HFFc6 (cell line): ENCODE data around the gene SMG6. TPM values are rescaled to one million over a fixed set of nuclear protein-coding genes. Genes with fewer than 3 reads are reported as not detected.
A peak's percentile ranks its signal among the peaks of the same experiment; 100 is the strongest.

Source experiments
- DNase-seq: peaks from one replicate; pipeline ENCODE4 v3.0.0-alpha.2; 2018
- H3K27ac Mint-ChIP-seq: 2 replicates; pipeline ENCODE4 v1.8.0; 2020; ENCODE audit warnings: mild to moderate bottlenecking, mixed read lengths
- H3K27me3 Mint-ChIP-seq: 2 replicates; pipeline ENCODE4 v1.8.0; 2021; ENCODE audit warnings: mild to moderate bottlenecking, moderate library complexity, mixed read lengths; ENCODE audit not compliant: insufficient read depth
- H3K36me3 Mint-ChIP-seq: 2 replicates; pipeline ENCODE4 v1.8.0; 2021; ENCODE audit warnings: low read depth, mixed read lengths
- H3K4me1 Mint-ChIP-seq: 2 replicates; pipeline ENCODE4 v1.8.0; 2020; ENCODE audit warnings: low read depth, mixed read lengths
- H3K4me3 Mint-ChIP-seq: 2 replicates; pipeline ENCODE4 v1.8.0; 2020; ENCODE audit warnings: mild to moderate bottlenecking, moderate library complexity, mixed read lengths
- H3K9me3 Mint-ChIP-seq: 2 replicates; pipeline ENCODE4 v1.8.0; 2020; ENCODE audit warnings: mild to moderate bottlenecking, mixed read lengths
- total RNA-seq, 6 experiments: library from RNA; stranded (reverse); fragmentation: NEBNext Ultra II Directional; extraction: Animal tissue kit (Norgen Biotek cat#: 25700); gene quantifications; 2 replicates in 1 of 6; 3 replicates in 5 of 6; pipeline ENCODE4 v1.2.3, GENCODE V29; 2021
- TF ChIP-seq, protein P1 (sequence below): fragments of 200-600 bp; sonication (generic); IDR thresholded peaks from 2 replicates; pipeline ENCODE4 v1.5.0; 2021; ENCODE audit warnings: antibody characterized with exemption, mild to moderate bottlenecking

The SMG6 gene
- total RNA-seq, 6 experiments from 2014 or later: 29.5 to 37.4 (median 31.8) TPM

GRCh38 chr17:2218426-2218825 lies 85.2 kb downstream of the SMG6 start:
- Mint-ChIP-seq H3K9me3 (no peaks in the 10 kb centered on the region), H3K36me3 (peaks cover 10% of the 10 kb centered on the region), H3K4me3 (no peak overlapping the region), H3K27ac (no peak overlapping the region), H3K27me3 (no peaks in the 10 kb centered on the region), H3K4me1 (peaks cover 56% of the 10 kb centered on the region)
- DNase-seq: no peak
- TF ChIP-seq, protein P1, sequence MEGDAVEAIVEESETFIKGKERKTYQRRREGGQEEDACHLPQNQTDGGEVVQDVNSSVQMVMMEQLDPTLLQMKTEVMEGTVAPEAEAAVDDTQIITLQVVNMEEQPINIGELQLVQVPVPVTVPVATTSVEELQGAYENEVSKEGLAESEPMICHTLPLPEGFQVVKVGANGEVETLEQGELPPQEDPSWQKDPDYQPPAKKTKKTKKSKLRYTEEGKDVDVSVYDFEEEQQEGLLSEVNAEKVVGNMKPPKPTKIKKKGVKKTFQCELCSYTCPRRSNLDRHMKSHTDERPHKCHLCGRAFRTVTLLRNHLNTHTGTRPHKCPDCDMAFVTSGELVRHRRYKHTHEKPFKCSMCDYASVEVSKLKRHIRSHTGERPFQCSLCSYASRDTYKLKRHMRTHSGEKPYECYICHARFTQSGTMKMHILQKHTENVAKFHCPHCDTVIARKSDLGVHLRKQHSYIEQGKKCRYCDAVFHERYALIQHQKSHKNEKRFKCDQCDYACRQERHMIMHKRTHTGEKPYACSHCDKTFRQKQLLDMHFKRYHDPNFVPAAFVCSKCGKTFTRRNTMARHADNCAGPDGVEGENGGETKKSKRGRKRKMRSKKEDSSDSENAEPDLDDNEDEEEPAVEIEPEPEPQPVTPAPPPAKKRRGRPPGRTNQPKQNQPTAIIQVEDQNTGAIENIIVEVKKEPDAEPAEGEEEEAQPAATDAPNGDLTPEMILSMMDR: no peak

DNA sequence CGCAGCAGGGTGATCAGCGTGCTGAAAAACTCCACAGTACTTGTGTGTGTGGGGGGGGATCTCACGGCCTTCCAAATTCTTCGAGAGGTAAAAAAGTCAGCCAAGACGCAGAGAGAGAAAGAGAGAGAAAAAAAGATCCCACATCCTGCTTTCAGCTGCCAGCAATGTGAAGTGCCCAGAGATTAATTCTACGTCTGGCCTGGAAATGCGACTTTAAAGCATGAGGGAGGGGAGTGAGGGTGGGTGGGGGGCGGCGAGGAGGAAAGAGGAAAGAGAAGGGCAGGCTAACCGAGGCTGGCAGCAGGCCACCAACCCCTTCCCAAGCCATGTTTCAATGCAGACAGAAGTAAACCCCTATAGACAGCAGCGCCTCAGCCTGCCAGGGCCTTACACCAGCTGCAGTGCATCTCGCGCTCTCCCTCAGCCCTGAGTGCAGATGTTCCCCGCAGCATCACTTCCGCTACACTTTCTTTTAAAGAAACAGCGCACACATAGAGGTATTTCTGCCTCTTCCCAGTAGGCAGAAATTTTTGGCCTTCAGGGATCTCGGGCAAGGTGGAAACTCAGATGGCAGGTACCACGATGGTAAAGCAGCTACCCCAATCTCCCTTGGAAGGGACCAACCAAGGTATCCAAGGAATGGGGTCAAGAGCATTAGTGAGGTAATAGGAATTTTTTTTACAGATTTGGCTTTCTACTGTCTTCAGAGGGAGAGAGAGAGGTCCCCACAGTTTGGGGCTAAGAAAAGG lies 87.8 kb downstream of the SMG6 start:
- Mint-ChIP-seq H3K9me3 (no peaks in the 10 kb centered on the region), H3K27ac (peak overlapping the region; percentile 98), H3K27me3 (no peaks in the 10 kb centered on the region), H3K4me1 (peaks cover 62% of the 10 kb centered on the region), H3K36me3 (peaks cover 8% of the 10 kb centered on the region; the same call in 1 of the 2 replicates), H3K4me3 (peak overlapping the region; percentile 87)
- DNase-seq: peak; percentile 80
- TF ChIP-seq, protein P1: no peak

DNA sequence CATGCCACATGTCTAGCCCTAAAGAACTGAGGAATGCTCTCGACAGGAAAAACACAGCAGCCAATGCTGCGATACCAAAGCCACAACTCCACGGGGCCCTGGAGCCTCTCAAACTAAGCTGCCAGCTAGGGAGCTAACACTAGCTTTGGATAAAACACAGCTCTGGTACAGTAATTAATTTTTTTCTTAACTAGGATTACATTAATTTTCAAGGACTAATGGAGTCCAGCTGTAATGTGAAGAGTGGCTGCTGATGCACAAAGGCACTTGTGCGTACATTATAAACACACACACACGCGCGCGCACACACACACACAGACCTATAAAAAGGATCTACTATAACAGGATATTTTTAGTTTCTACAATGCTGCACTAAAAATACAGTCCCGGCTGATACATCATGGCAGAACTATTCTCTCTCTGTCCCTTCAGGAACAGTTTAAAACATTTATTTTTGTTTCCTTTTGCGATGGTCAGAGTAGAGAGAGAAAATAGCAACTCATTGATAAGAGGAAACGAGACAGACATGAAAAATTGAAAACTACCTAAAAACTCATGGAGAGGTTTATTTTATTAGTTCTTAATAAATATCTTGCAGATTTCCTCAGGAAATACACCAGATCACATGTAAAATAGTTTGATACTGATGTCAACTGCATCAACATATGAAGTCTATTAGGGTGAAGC lies 88.5 kb downstream of the SMG6 start:
- peak overlapping the region; percentile 87 for H3K4me3 Mint-ChIP-seq
- peaks cover 13% of the 10 kb centered on the region for H3K36me3 Mint-ChIP-seq
- no peaks in the 10 kb centered on the region for H3K27me3 Mint-ChIP-seq
- no peaks in the 10 kb centered on the region for H3K9me3 Mint-ChIP-seq
- peaks cover 69% of the 10 kb centered on the region for H3K4me1 Mint-ChIP-seq
- peak; percentile 83 for DNase-seq
- H3K27ac Mint-ChIP-seq: peak overlapping the region; percentile 98
- TF ChIP-seq, protein P1: no peak

GRCh38 chr17:2214047-2214928 lies 89.3 kb downstream of the SMG6 start:
- peaks cover 13% of the 10 kb centered on the region for H3K36me3 Mint-ChIP-seq
- peak overlapping the region; percentile 98 for H3K27ac Mint-ChIP-seq
- TF ChIP-seq, protein P1: no peak
- peak; percentile 85 for DNase-seq
- no peaks in the 10 kb centered on the region for H3K27me3 Mint-ChIP-seq
- peaks cover 70% of the 10 kb centered on the region for H3K4me1 Mint-ChIP-seq
- no peaks in the 10 kb centered on the region for H3K9me3 Mint-ChIP-seq
- peak overlapping the region; percentile 87 for H3K4me3 Mint-ChIP-seq

DNA sequence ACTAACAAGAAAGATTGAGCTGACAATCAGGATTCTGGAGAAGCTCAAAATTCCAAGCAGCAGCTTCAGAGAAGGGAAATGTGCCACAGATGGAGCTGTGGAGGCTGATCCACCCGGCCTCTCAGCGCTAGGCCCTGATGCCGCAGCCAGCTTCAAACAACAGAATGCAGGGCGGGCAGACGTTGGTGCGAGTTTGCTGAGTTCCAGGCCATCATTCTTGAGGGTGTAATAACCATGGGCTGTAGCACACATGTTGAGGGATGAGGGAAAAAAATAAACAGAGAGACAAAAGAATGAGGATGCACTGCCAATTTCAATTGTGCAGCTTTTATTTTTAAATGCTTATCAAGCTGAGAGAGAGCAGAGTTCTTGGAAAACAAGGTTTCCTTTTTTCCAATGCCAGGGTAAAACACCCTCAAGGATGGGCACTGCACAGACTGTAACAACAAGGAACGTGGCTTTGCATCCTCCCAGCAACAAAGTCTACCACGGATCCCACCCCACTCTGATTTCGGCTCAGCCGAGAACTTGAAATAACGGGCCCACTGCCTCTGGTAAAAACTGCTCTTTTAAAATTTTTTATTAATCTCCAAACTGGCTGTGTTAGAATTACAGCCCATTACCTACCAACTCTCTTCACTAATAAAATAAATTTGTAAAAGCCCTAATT lies 90.2 kb downstream of the SMG6 start:
- H3K36me3 Mint-ChIP-seq: peaks cover 15% of the 10 kb centered on the region
- no peaks in the 10 kb centered on the region for H3K27me3 Mint-ChIP-seq
- no peaks in the 10 kb centered on the region for H3K9me3 Mint-ChIP-seq
- peak overlapping the region; percentile 87 for H3K4me3 Mint-ChIP-seq
- TF ChIP-seq, protein P1: no peak
- H3K27ac Mint-ChIP-seq: peak overlapping the region; percentile 98
- peaks cover 70% of the 10 kb centered on the region for H3K4me1 Mint-ChIP-seq
- peak; percentile 32 for DNase-seq
